Panc1 (cell line): ENCODE measurements around the gene PXYLP1. TPM values are rescaled to one million over a fixed set of nuclear protein-coding genes. Genes with fewer than 3 reads are reported as not detected.

Experiments
- ATAC-seq: fragments of 200-7000 bp; cut with Tn5 transposase; 2 replicates; pipeline ENCODE4 v1.9.1; 2020; ENCODE audit warnings: mild to moderate bottlenecking, moderate library complexity
- BruUV-seq: library from RNA; stranded (reverse); fragments of 400-500 nt; replicated peaks from 2 replicates; lab custom pipeline; 2021; lab: Mats Ljungman, UMichigan
- CTCF ChIA-PET: fragments of 300-600 bp; sonication (Branson Sonifier 250); formaldehyde crosslinking; loops from one replicate; lab custom pipeline; 2022; ENCODE audit warnings: antibody characterized with exemption; lab: Charles Lee
- POLR2A ChIA-PET: fragments of 300-600 bp; sonication (Branson Sonifier 250); formaldehyde crosslinking; loops from one replicate; lab custom pipeline; 2022; ENCODE audit warnings: antibody characterized with exemption; lab: Charles Lee
- DNase-seq: peaks from one replicate; pipeline ENCODE4 v3.0.0-alpha.2; 2010; ENCODE audit warnings: low read depth, low spot score
- H3K27ac ChIP-seq: 2 replicates; pipeline ENCODE4 v1.5.1; 2011; ENCODE audit warnings: mild to moderate bottlenecking, low read length, inconsistent platforms
- H3K27me3 ChIP-seq: fragments of 200-500 bp; sonication (Bioruptor generic); 2 replicates; pipeline ENCODE4 v1.6.0; 2014; ENCODE audit warnings: low read length, inconsistent platforms; ENCODE audit not compliant: control insufficient read depth, insufficient read depth
- H3K36me3 ChIP-seq: fragments of 200-500 bp; sonication (Bioruptor generic); 2 replicates; pipeline ENCODE4 v1.5.1; 2014; ENCODE audit warnings: inconsistent platforms, mild to moderate bottlenecking, low read length, moderate library complexity; ENCODE audit not compliant: control insufficient read depth, insufficient read depth
- H3K4me1 ChIP-seq: 2 replicates; pipeline ENCODE4 v1.5.1; 2011; ENCODE audit warnings: inconsistent platforms, mild to moderate bottlenecking, low read length, moderate library complexity; ENCODE audit not compliant: control insufficient read depth, insufficient read depth
- H3K4me3 ChIP-seq, 2 experiments: 2 replicates each; pipeline ENCODE4 v1.5.1; 2011 to 2012; ENCODE audit warnings: low read depth in 2 of 2, low read length in 2 of 2, mild to moderate bottlenecking in 2 of 2, inconsistent platforms in 1 of 2, moderate library complexity in 1 of 2
- H3K9me3 ChIP-seq: fragments of 200-500 bp; sonication (Bioruptor generic); 2 replicates; pipeline ENCODE4 v1.5.1; 2014; ENCODE audit warnings: low read depth, mild to moderate bottlenecking, inconsistent platforms, low read length, moderate library complexity; ENCODE audit not compliant: control insufficient read depth, insufficient read depth
- POLR2AphosphoS5 ChIP-seq: IDR thresholded peaks from 2 replicates; pipeline ENCODE4 v1.6.1; 2012; ENCODE audit warnings: mild to moderate bottlenecking, low read depth, low read length, moderate library complexity
- SIN3A ChIP-seq: IDR thresholded peaks from 2 replicates; pipeline ENCODE4 v1.6.1; 2012; ENCODE audit warnings: low read depth, mild to moderate bottlenecking, low read length, moderate library complexity, borderline replicate concordance; ENCODE audit not compliant: insufficient read depth
- TCF7L2 ChIP-seq: IDR thresholded peaks from 2 replicates; pipeline ENCODE4 v1.6.1; 2011; ENCODE audit warnings: mild to moderate bottlenecking, low read depth, low read length, inconsistent platforms
- in situ Hi-C: cut with HindIII; loops from 2 replicates; pipeline ENCODE4 v1.10.0; 2016; ENCODE audit warnings: low sequenced_read_pairs, low pct_unique_long_range_greater_than_20kb
- intact Hi-C: fragments of 100-400 bp; cut with micrococcal nuclease; formaldehyde crosslinking; loops from one replicate; pipeline ENCODE4 v1.10.0; 2022; ENCODE audit not compliant: unreplicated experiment
- total RNA-seq: library from RNA; stranded (reverse); gene quantifications from one replicate; pipeline ENCODE4 v1.2.1, GENCODE V29; 2021; ENCODE audit not compliant: unreplicated experiment
- TF ChIP-seq, protein P1 (sequence below): fragments of 450-650 bp; IDR thresholded peaks from 2 replicates; pipeline ENCODE4 v1.5.1; 2017; ENCODE audit warnings: mild to moderate bottlenecking
- TF ChIP-seq, protein P2 (sequence below), 2 experiments: IDR thresholded peaks; 2 replicates each; pipeline ENCODE4 v1.6.1; 2011 to 2012; ENCODE audit warnings: low read depth in 2 of 2, control low read depth in 1 of 2, low read length in 1 of 2, mild to moderate bottlenecking in 1 of 2, moderate library complexity in 1 of 2; ENCODE audit not compliant: insufficient read depth in 1 of 2

PXYLP1 gene
- total RNA-seq, 1 experiment from 2014 or later = 1.4 TPM

DNA sequence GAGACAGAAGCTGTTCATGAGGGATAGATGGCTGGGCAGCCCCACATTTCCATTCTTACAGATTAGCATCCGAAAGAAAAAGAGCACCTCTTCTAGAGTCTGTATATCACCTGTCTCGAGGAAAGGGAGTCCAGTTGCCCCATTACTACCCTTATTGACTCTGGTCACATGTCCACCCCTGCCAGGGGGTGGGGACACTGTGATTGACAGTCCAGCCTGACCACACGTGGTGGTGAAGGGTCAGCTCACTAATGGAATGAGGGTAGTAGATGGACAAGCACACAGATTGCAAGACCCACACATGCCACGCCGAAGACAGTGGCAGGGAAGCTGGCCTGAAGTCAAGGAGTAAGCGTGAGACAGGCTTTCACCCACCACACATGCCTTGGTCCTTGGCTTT lies 45.8 kb downstream of the PXYLP1 start:
- BruUV-seq = no TSS peak
- in situ Hi-C loops = no loop called here
- intact Hi-C loops = no loop called here
- Histone ChIP-seq H3K27ac (no peak overlapping the region), H3K4me1 (no peaks in the 10 kb centered on the region), H3K4me3 (no peak overlapping the region), H3K36me3 (no peaks in the 10 kb centered on the region), H3K9me3 (no peaks in the 10 kb centered on the region), H3K27me3 (no peaks in the 10 kb centered on the region; the same call in 1 of the 2 replicates)
- TF ChIP-seq TCF7L2 = no peak
- TF ChIP-seq, protein P1, sequence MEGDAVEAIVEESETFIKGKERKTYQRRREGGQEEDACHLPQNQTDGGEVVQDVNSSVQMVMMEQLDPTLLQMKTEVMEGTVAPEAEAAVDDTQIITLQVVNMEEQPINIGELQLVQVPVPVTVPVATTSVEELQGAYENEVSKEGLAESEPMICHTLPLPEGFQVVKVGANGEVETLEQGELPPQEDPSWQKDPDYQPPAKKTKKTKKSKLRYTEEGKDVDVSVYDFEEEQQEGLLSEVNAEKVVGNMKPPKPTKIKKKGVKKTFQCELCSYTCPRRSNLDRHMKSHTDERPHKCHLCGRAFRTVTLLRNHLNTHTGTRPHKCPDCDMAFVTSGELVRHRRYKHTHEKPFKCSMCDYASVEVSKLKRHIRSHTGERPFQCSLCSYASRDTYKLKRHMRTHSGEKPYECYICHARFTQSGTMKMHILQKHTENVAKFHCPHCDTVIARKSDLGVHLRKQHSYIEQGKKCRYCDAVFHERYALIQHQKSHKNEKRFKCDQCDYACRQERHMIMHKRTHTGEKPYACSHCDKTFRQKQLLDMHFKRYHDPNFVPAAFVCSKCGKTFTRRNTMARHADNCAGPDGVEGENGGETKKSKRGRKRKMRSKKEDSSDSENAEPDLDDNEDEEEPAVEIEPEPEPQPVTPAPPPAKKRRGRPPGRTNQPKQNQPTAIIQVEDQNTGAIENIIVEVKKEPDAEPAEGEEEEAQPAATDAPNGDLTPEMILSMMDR = no peak
- no peak for TF ChIP-seq SIN3A
- TF ChIP-seq, protein P2, sequence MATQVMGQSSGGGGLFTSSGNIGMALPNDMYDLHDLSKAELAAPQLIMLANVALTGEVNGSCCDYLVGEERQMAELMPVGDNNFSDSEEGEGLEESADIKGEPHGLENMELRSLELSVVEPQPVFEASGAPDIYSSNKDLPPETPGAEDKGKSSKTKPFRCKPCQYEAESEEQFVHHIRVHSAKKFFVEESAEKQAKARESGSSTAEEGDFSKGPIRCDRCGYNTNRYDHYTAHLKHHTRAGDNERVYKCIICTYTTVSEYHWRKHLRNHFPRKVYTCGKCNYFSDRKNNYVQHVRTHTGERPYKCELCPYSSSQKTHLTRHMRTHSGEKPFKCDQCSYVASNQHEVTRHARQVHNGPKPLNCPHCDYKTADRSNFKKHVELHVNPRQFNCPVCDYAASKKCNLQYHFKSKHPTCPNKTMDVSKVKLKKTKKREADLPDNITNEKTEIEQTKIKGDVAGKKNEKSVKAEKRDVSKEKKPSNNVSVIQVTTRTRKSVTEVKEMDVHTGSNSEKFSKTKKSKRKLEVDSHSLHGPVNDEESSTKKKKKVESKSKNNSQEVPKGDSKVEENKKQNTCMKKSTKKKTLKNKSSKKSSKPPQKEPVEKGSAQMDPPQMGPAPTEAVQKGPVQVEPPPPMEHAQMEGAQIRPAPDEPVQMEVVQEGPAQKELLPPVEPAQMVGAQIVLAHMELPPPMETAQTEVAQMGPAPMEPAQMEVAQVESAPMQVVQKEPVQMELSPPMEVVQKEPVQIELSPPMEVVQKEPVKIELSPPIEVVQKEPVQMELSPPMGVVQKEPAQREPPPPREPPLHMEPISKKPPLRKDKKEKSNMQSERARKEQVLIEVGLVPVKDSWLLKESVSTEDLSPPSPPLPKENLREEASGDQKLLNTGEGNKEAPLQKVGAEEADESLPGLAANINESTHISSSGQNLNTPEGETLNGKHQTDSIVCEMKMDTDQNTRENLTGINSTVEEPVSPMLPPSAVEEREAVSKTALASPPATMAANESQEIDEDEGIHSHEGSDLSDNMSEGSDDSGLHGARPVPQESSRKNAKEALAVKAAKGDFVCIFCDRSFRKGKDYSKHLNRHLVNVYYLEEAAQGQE (IDR thresholded peaks at IDR 0.05; ENCODE audit: insufficient read depth in 1 of 2, low read depth in 2 of 2, low read length in 1 of 2) = no peak
- TF ChIP-seq POLR2AphosphoS5 = no peak
- CTCF ChIA-PET = no interaction called here
- POLR2A ChIA-PET = no interaction called here
- ATAC-seq (no peak), DNase-seq (no peak)

DNA sequence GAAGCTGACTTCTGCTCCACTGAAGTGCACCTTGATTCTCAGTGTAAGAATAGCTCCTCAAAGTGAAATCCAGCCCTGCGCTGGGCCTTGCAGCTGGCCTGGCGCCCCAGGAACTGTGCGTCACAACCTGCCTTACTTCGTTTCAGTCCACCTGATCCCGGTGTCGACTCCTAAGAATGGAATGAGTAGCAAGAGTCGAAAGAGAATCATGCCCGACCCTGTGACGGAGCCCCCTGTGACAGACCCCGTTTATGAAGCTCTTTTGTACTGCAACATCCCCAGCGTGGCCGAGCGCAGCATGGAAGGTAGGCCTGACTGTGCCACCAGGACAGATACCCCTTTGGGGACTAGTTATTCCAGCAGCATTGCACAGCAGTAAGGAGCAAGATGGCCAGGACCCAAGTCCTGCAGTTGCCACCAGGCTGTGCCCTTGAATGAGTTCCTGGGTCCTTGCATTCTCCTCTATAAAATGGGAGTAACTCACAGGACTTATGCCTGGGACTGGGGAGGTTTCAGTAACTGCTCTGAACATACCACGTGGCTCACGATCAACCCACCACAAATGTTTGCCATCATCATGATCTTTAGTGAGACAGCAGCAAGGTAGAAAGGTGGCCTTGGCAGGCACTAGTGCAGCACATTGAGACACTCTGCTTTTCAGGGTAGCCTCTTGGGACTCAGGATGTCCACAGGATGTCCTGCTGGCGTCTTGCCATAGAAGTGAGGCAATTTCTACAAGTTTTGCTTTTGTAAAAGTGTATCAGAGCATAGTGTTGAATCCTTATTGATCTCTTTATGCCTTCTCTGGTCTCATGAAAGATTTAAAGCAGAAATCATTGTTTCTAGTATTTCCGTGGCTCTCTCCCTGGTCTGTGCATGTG lies 46.8 kb downstream of the PXYLP1 start:
- H3K9me3 ChIP-seq = no peaks in the 10 kb centered on the region
- ChIA-PET POLR2A (no interaction called here), CTCF (no interaction called here)
- DNase-seq (no peak), ATAC-seq (no peak)
- H3K27ac ChIP-seq = no peak overlapping the region
- no peaks in the 10 kb centered on the region for H3K36me3 ChIP-seq
- H3K4me1 ChIP-seq = no peaks in the 10 kb centered on the region
- in situ Hi-C loops (no loop called here), intact Hi-C loops (no loop called here)
- no TSS peak for BruUV-seq
- no peaks in the 10 kb centered on the region; the same call in 1 of the 2 replicates for H3K27me3 ChIP-seq
- TF ChIP-seq POLR2AphosphoS5 = no peak
- no peak for TF ChIP-seq TCF7L2
- TF ChIP-seq SIN3A = no peak
- TF ChIP-seq, protein P2 (IDR thresholded peaks at IDR 0.05; ENCODE audit: insufficient read depth in 1 of 2, low read depth in 2 of 2, low read length in 1 of 2) = no peak
- TF ChIP-seq, protein P1 = no peak
- H3K4me3 ChIP-seq = no peak overlapping the region
